Right lobe of liver (tissue), 6 donors: ENCODE data around the gene SINHCAF. TPM values are rescaled to one million over a fixed set of nuclear protein-coding genes. Genes with fewer than 3 reads are reported as not detected.

Source experiments
- ATAC-seq, 4 donors: fragments of 200-7000 bp; cut with Tn5 transposase; one replicate each; pipeline ENCODE4 v1.9.1; 2020; ENCODE audit warnings: mild to moderate bottlenecking in 4 of 4, moderate library complexity in 4 of 4
- DNase-seq, 3 donors: peaks; one replicate each; pipeline ENCODE4 v3.0.0-alpha.2; 2020
- H3K27ac ChIP-seq, 3 donors: fragments of 200-600 bp; one replicate each; pipeline ENCODE4 v1.8.0; 2022
- H3K27me3 ChIP-seq, 2 donors: fragments of 200-600 bp; one replicate each; pipeline ENCODE4 v1.8.0; 2022
- H3K36me3 ChIP-seq, 4 donors: fragments of 200-600 bp; sonication (generic) in 1 of 4; one replicate each; pipeline versions ENCODE4 v1.5.1 to v1.8.0; 2017 to 2022; ENCODE audit warnings: control low read depth in 1 of 4
- H3K4me1 ChIP-seq, 4 donors: fragments of 200-600 bp; sonication (generic) in 1 of 4; one replicate each; pipeline versions ENCODE4 v1.5.1 to v1.8.0; 2017 to 2022; ENCODE audit warnings: control low read depth in 1 of 4
- H3K4me3 ChIP-seq, 3 donors: fragments of 200-600 bp; one replicate each; pipeline ENCODE4 v1.8.0; 2022
- H3K9me3 ChIP-seq, 4 donors: fragments of 200-600 bp; sonication (generic) in 1 of 4; one replicate each; pipeline versions ENCODE4 v1.5.1 to v1.8.0; 2017 to 2022; ENCODE audit warnings: control low read depth in 1 of 4
- POLR2A ChIP-seq: fragments of 450-650 bp; IDR thresholded peaks from one replicate; pipeline ENCODE4 v1.6.1; 2017; ENCODE audit warnings: antibody characterized with exemption, mild to moderate bottlenecking
- WGBS: methylation state at CpG from one replicate; pipeline ENCODE4 v1.1.6; 2018; ENCODE audit warnings: low coverage, low lambda C conversion rate; ENCODE audit not compliant: insufficient coverage; ENCODE audit errors: missing lambda C conversion rate; 5-methylcytosine and 5-hydroxymethylcytosine counted together
- intact Hi-C, 2 donors: fragments of 100-400 bp; cut with DNase I; formaldehyde crosslinking; loops; one replicate each; pipeline versions ENCODE4 v1.11.2 to v1.14.1; 2022
- total RNA-seq, 6 experiments: library from RNA; depleted of rRNA in 2 of 6; stranded (reverse); fragments of >200 nt in 2 of 6; fragmentation: NEBNext Ultra II Directional in 3 of 6; extraction: Animal tissue kit (Norgen Biotek cat#: 25700) in 3 of 6; gene quantifications; one replicate each; pipeline versions ENCODE4 v1.1.0 to v1.2.4, GENCODE V29; 2016 to 2023
- TF ChIP-seq, protein P1 (sequence below), 4 donors: fragments of 200-600 bp in 3 of 4; fragments of 450-650 bp in 1 of 4; IDR thresholded peaks; one replicate each; pipeline versions ENCODE4 v1.5.1 to v1.8.0; 2016 to 2022; ENCODE audit warnings: antibody characterized with exemption in 4 of 4, mild to moderate bottlenecking in 2 of 4
- donor health status: DM: no; HTN: yes; CAD: no.
- donor health status: DM: no; HTN: no; CAD: no.
- donor health status: DM: no; HTN: no; CAD: no.
- donor health status: DM: no; HTN: yes; CAD: no.
- donor health status: DM: no; HTN: yes; CAD: no.

SINHCAF gene
- total RNA-seq, 6 experiments from 2014 or later, result 1.6 to 21.9 (median 8.2) TPM

GRCh38 chr12:31297572-31298514, 28.1 kb downstream of the SINHCAF start:
- WGBS, result 88% methylated on average over 10 of the region's 13 CpGs
- intact Hi-C loops, result no loop called here
- H3K9me3 ChIP-seq, result no peaks in the 10 kb centered on the region
- no peaks in the 10 kb centered on the region for H3K4me1 ChIP-seq
- H3K27me3 ChIP-seq, result no peaks in the 10 kb centered on the region
- TF ChIP-seq POLR2A, result no peak
- TF ChIP-seq, protein P1, sequence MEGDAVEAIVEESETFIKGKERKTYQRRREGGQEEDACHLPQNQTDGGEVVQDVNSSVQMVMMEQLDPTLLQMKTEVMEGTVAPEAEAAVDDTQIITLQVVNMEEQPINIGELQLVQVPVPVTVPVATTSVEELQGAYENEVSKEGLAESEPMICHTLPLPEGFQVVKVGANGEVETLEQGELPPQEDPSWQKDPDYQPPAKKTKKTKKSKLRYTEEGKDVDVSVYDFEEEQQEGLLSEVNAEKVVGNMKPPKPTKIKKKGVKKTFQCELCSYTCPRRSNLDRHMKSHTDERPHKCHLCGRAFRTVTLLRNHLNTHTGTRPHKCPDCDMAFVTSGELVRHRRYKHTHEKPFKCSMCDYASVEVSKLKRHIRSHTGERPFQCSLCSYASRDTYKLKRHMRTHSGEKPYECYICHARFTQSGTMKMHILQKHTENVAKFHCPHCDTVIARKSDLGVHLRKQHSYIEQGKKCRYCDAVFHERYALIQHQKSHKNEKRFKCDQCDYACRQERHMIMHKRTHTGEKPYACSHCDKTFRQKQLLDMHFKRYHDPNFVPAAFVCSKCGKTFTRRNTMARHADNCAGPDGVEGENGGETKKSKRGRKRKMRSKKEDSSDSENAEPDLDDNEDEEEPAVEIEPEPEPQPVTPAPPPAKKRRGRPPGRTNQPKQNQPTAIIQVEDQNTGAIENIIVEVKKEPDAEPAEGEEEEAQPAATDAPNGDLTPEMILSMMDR (IDR thresholded peaks at IDR 0.05), result no peak
- no peak overlapping the region for H3K27ac ChIP-seq
- DNase-seq (no peak), ATAC-seq (no peak)
- peaks cover 0 to 10% (median 0%) of the 10 kb centered on the region in 4 donors for H3K36me3 ChIP-seq
- no peak overlapping the region for H3K4me3 ChIP-seq

DNA sequence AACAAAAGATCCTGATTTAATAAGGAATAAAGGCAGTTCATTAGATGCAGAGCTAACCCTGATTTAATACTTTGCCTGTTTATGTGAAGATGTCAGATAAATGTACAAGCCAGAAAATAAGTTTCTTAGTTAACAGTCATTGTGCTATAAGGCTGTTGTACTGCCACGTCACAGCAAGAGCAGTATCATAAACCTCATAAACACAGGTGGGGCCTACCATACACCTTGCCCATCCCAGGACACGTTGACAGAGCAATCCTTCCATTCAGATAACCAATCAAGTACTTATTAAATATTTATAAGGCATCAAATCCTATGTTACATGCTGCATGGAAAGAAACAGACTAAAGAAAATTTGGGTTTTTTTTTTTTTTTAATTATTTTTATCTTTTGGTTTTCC, 36.5 kb downstream of the SINHCAF start:
- no peak for TF ChIP-seq POLR2A
- TF ChIP-seq, protein P1 (IDR thresholded peaks at IDR 0.05), result no peak
- H3K36me3 ChIP-seq, result peaks cover 0 to 21% (median 9%) of the 10 kb centered on the region in 4 donors
- H3K27me3 ChIP-seq, result no peaks in the 10 kb centered on the region
- ATAC-seq, result no peak
- no peaks in the 10 kb centered on the region for H3K4me1 ChIP-seq
- no peaks in the 10 kb centered on the region for H3K9me3 ChIP-seq
- no peak overlapping the region for H3K4me3 ChIP-seq
- 85% methylated on average over 2 of the region's 2 CpGs for WGBS
- intact Hi-C loops, result no loop called here
- DNase-seq, result no peak
- H3K27ac ChIP-seq, result no peak overlapping the region

- no peak for ATAC-seq
- 86% methylated on average over 1 of the region's 2 CpGs for WGBS
- peaks cover 0 to 20% (median 9%) of the 10 kb centered on the region in 4 donors for H3K36me3 ChIP-seq
Measured at GRCh38 chr12:31288381-31288780, 37.6 kb downstream of the SINHCAF start.

DNA sequence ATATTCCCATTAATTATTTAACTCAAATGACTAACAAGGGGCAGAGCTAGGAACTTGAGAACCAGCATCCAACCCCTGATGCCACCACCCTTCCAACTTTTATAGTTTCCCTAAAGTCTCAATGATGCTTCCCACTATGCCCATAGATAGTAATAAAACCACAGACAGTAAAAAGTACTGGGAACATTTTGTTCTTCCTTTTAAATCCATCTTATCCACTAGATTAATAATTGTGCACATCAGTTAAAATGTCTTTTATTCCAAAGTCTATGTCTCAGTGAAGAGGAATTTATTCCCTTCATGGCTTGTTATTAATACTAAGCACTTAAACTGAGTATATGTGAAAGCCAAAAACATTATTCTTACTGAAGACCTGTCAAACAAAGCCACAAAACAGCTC, 45.8 kb downstream of the SINHCAF start:
- Histone ChIP-seq H3K36me3 (peaks cover 0 to 5% (median 0%) of the 10 kb centered on the region in 4 donors), H3K9me3 (no peaks in the 10 kb centered on the region), H3K27me3 (no peaks in the 10 kb centered on the region), H3K27ac (no peak overlapping the region), H3K4me1 (no peaks in the 10 kb centered on the region), H3K4me3 (no peak overlapping the region)
- no peak for TF ChIP-seq POLR2A
- TF ChIP-seq, protein P1 (IDR thresholded peaks at IDR 0.05), result no peak
- intact Hi-C loops, result no loop called here
- DNase-seq, result no peak
- no peak for ATAC-seq

More at GRCh38 chr12:31288381-31288780, 37.6 kb downstream of the SINHCAF start:
- no peaks in the 10 kb centered on the region for H3K4me1 ChIP-seq
- intact Hi-C loops, result no loop called here
- no peak for DNase-seq
- TF ChIP-seq POLR2A, result no peak
- TF ChIP-seq, protein P1 (IDR thresholded peaks at IDR 0.05), result no peak
- H3K4me3 ChIP-seq, result no peak overlapping the region
- H3K9me3 ChIP-seq, result no peaks in the 10 kb centered on the region
- no peaks in the 10 kb centered on the region for H3K27me3 ChIP-seq
- no peak overlapping the region for H3K27ac ChIP-seq
